HG02981 (cell line): Measurements from ENCODE around the gene GPBP1L1.
A peak's percentile ranks its signal among the peaks of the same experiment; 100 is the strongest.
"Not testable (repeated sequence)": the region's sequence is repeated elsewhere in the genome, so short reads cannot be mapped to it uniquely, and the experiment has no call there.

Experiments
- ATAC-seq: cut with Tn5 transposase; IDR thresholded peaks from one replicate; pipeline ENCODE4 v1.9.1; 2021; ENCODE audit warnings: mild to moderate bottlenecking, moderate library complexity; ENCODE audit not compliant: unreplicated experiment

Gene GPBP1L1, protein sequence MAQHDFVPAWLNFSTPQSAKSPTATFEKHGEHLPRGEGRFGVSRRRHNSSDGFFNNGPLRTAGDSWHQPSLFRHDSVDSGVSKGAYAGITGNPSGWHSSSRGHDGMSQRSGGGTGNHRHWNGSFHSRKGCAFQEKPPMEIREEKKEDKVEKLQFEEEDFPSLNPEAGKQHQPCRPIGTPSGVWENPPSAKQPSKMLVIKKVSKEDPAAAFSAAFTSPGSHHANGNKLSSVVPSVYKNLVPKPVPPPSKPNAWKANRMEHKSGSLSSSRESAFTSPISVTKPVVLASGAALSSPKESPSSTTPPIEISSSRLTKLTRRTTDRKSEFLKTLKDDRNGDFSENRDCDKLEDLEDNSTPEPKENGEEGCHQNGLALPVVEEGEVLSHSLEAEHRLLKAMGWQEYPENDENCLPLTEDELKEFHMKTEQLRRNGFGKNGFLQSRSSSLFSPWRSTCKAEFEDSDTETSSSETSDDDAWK

DNA sequence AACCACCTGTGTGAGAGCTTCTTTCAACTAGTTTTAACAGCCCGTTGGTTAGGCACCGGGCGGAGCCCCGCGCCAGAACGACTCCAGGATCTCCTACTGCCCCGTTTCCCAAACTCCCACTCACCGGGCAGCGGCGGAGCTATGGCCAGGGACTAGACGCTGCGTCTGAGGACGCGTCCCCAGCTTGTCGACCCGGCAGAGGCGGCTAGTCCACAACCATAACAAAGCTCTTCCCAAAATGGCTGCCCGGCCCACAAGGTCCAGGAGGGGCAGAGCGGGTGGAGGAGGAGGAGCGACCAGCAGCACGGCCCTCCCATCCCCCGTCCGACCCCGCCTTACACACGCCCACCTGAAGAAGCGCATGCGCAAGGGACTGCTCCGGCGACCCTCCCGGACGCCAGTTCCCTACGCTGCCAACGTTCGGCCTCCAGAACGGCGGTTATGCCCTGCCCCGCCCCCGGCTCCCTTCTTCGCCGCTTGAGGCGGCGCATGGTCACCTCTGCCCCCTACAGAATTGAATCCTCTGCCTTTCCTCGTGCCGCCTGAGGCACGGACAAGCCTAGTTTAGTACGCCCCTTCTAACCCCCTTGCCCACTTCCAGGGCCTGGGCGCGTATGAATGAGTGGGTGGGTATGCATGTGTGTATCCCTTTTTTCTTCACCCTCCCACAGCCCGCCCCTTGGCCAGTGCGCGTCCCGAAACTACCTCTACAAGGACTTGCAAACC lies at the start of gene GPBP1L1:
Gene GPBP1L1, minus strand, starts transcription at position 246 of the 726 bp plus-strand sequence. CDS start 27,446 bp downstream, outside the sequence.
- peak; percentile 53 for ATAC-seq

DNA sequence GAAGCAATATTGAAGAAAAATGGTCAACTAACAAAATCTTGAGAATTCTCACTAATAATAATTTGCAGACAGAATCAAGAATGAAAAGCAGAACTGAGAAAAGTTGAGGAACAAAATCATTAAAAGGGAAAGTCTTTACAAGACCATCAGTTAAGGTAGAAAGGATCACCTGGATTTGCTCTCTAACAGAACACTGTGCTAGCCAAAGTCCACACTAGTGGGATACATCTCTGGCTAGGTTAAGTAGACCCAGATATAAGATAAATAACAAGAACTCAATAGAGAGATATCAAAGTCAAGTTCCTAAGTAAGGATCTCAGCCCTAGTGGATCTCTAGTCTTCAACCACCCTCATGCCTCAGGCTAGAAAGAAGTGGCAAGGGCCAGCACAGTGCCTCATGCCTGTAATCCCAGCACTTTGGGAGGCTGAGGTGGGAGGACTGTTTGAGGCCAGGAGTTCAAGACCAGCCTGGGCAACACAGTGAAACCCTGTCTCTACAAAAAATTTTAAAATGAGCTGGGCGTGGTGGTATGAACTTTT lies 44.5 kb upstream of the GPBP1L1 start:
- no peak for ATAC-seq

DNA sequence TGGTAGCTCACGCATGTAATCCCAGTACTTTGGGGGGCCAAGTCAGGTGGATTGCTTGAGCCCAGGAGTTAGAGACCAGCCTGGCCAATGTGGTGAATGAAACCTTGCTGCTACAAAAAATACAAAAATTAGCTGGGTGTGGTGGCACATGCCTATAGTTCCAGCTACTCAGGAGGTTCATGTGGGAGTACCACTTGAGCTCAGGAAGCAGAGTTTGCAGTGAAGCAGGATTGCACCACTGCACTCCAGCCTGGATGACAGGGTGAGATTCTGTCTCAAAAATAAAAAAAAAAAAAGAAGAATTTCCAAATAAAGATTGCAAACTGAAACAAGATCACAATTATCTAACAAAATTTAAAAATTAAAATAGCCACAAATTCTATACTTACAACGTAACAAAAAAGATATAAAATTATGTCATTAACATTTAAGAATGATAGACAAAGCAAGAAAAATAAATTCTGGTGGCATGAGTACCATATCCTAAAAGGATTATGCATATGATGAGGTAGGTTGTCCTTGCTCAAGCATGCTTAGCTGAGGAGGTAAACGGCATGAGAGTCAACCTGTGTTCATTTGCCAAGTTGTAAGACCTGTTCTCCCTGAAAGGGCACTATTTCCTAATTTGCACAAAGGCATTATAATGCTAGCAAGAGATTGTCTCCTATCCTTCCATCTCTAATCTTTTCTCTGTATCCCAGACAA lies 43.9 kb upstream of the GPBP1L1 start:
- no peak for ATAC-seq

DNA sequence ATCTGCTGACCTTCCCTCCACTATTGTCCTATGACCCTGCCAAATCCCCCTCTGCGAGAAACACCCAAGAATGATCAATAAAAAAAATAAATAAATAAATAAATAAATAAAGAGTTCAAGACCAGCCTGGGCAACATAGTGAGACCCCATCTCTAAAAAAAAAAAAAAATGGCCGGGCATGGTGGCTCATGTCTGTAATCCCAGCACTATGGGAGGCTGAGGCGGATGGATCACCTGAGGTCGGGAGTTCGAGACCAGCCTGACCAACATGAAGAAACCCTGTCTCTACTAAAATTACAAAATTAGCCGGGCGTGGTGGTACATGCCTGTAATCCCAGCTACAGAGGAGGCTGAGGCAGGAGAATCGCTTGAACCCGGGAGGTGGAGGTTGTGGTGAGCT lies 39.7 kb upstream of the GPBP1L1 start:
- ATAC-seq = not testable (repeated sequence)

DNA sequence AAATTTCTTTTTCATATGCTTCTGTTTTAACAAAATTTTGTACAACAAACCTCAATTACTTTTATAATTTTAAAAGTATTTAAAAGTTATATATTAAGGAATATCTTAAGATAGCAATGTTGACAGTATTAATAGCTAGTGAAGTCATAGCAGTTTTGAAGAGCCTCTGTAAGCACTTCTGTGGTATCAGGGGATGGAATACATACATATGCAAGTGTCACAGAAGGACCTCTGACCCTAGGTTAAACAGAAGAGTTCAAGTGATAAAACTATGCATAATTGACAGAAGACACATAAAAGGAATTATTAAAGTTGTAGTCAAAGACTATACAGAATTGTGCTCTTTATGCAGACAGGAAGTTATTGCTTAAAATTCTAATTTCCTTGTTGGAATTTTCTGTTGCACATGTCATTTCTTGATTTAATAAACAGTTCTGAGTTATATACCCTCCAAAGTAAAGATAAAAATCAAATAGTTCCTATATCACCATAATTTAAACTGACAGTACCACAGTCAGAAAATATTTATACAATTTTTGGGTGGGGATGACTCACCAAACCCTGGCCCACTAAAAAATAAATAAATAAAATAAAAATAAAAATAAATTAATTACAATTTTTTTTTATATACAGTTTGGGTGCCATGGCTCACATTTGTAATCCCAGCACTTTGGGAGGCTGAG lies 37.1 kb upstream of the GPBP1L1 start:
- ATAC-seq = no peak

DNA sequence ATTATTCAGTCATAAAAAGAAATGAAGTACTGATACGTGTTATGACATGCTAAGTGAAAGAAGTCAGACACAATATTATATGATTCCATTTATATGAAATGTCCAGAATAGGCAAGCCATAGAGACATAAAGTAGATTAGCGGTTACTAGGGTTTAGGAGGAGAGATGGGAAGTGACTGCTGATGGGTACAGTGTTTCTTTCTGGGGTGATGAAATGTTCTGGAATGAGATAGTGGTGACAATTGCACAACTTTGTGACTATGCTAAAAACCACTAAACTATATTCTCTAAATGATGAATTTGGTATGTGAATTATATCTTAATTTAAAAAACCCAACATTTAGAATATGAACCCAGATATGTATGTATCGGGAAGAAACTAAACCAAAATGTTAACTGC lies 36.5 kb upstream of the GPBP1L1 start:
- no peak for ATAC-seq

DNA sequence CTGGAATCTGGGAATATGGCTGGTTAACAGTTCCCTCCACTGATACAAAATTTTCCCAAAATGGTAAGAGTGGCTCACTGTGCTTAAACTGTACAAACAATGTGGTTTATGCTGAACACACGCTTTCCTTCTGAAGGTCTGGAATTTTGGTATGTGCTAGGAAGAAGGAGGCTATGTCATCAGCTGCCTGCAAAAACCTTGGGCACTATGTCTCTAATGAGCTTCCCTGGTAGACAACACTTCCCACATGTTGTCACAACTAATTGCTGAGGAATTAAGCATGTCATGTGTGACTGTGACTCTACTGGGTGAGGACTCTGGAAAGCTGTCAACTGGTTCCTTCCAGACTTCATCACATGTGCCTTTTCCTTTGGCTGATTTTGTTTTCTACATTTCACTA lies 34.9 kb upstream of the GPBP1L1 start:
- no peak for ATAC-seq

DNA sequence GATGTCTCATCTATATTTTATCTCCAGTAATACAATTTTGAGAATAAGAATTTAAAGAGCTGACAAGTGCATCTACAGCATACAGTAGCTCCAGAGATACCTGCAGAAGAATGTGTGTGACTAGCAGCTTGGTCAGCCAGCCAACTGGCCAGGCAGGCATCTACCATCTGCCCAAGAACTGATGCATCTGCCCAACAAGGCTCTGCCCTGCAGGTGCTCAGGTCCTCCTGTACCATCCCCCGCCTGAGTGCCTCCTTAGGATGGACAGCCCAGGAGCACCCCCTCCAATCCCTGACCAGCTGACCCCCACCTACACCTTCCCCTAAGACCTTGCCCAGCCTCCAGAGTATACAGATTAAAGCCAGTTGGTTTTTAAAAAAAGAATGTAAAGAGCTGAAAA lies 32.0 kb upstream of the GPBP1L1 start:
- ATAC-seq = no peak

DNA sequence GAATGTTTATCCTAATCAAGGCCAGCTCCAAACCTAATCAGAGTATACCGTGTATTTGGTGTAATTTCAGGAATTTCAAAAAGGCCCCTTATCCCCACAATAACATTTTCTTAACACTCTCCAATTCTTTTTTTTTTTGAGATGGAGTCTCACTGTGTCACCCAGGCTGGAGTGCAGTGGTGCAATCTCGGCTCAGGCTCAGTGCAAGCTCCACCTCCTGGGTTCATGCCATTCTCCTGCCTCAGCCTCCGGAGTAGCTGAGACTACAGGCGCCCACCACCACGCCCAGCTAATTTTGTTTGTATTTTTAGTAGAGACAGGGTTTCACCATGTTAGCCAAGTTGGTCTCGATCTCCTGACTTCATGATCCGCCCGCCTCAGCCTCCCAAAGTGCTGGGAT lies 31.1 kb upstream of the GPBP1L1 start:
- not testable (repeated sequence) for ATAC-seq

DNA sequence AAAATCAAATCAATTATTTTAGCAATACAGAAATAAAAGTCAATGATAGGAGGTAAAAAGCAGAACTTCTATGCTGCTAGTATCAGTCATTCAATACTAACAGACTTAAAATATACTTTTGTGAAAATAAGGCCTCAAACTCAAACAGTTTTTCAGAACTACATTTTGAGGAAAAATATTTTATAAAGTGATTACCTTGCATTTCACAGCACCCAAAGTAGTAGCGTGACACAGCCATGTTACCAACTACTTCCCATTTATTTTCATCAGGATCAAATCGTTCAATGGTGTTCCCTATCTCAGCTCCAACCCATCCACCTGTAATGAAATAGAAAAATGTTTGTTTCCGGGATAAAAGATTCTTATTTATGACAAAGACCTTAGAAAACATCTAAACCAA lies 30.4 kb upstream of the GPBP1L1 start:
- ATAC-seq = no peak

DNA sequence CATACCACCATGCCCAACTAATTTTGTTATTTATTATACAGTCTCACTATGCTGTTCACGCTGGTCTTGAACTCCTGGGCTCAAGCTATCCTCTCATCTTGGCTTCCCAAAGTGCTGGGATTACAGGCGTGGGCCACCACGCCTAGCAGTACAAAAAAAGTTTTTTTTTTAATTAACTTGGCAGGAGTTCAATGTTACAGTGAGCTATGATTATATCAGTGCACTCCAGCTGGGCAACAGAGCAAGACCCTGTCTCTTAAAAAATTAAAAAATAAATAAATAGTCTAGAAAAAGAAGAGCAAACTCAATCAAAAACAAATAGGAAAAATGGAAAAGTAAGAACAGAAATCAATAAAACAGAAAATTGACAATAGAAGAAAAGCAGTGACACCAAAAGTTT lies 27.4 kb upstream of the GPBP1L1 start:
- ATAC-seq = no peak

DNA sequence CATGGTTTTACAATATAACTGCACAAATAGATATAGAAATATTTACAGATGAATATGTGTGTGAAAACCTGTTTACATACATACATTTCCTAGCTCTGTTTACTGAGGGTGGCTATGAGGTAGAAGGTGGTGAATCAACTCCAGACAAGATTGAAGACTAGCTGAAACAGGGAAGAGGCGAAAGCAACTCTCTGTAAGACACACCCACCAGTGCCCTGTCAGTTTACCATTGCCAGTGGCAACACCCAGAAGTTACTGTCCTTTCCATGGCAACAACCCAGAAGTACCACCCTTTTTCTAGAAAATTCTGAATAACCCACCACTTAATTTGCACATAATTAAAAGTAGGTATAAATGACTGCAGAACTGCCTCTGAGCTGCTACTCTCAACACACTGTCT lies 18.3 kb upstream of the GPBP1L1 start:
- ATAC-seq = no peak

DNA sequence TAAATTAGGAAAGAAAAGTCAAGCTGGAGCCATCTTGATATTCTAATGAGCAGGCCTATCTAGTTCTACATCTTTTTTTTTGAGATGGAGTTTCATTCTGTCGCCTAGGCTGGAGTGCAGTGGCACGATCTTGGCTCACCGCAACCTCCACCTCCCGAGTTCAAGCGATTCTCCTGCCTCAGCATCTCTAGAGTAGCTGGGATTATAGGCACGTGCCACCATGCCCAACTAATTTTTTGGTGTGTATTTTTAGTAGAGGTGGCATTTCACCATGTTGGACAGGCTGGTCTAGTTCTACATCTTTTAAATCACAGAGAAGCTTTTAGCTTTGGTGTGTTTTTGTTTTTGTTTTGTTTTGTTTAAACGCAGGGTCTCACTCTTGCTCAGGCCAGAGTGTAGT lies 8.5 kb upstream of the GPBP1L1 start:
- ATAC-seq = no peak

DNA sequence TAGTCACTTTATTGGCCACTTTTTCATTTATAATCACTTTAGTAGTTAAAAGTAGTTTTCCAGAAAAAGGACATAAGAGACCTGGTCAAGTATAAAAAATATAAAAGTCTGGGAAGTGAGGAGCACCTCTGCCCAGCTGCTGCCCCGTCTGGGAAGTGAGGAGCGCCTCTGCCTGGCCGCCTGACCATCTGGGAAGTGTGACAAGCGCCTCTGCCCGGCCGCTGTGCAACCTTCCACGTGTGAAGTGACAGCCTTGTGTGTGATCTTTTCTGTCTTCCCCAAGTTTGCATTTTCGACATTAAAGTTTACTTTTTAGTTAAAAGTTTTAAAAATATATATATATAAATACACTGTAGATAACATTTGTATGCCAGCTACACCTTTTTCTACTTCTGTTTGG lies 7.5 kb upstream of the GPBP1L1 start:
- ATAC-seq = not testable (repeated sequence)

DNA sequence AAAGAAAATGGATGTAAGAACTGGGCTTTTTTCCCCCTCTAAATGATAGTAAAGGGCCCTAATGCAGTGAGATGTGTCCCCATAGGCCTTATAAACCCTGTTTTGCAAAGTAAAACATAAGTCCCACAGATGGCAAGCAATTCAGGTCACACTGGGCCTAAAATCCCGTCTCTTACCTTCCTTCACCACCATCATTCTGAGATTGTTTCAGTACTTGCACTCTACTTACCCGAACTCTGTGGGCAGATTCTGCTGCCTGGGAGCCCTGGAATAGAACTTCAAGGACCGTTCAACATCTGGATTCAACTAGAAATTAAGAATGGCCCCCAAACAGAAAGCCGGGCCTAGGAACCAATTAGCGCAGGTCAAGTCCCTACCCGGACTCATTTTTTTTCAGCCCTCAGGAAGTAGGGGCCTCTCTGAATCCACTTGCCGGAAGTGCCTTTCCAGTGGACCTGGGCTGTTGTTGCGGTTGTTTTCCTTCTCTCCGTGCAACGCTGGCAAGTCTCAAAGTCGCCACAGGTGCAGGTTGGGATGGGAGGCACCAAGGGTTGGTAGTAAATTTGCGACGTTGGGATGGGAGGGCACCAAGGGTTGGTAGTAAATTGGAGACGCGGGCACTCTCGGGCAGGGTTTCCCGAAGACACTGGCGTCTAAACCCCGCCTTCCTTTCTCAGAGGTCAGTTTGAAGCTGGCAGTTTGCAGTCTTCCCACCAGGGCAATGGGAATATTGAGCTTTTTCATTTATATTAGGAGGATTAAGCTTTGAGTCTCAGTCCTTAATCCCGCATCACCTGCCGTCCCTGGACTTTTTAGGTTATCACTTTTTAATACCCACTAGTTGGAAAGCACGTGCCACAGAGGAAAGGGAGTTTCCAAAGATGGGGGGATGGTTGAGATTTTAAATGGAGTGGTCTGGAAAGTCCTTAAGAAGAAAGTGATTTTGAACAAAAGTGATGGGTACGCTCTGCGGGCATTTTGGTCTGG lies 1.7 kb upstream of the GPBP1L1 start, which contains the start of gene TMEM69:
Gene TMEM69, plus strand, starts transcription at position 428 of the 987 bp plus-strand sequence. CDS start 2,888 bp downstream, outside the sequence.
- ATAC-seq = no peak

DNA sequence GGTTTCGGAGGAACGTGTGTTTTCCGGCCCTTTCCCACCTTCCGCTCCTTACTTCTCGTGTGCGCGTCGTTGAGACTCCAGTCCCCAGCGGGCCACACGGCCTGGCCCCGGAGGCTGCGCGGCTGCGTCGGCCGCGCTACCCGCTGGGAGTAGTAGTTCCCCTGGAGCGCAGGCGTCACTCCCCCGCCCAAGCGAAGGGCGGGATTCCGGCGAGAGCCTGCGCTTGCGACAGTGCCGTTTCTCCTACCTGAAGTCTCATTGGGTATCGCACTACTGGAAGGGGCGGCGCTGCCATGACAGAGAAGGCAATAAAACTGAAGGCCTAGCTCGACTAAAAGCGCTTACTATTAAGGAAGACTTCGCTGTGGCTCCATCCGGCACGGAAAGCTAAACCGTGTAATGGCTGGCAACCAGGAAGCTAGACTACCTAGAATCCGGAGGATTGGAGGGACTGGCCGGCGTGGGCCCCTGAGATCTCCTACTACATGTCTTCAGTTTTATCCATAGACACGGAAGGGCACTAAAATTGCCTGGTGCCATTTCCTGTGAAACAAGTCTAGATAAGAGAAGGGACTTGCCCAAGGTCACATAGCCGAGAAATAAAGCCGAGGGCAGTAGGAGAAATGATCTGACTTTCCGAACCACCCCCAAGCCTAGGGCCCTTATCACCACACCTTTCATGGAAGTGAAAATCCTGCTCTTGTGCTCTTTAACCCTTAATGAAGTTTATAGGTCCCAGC lies 851 bp upstream of the GPBP1L1 start:
- ATAC-seq = peak; percentile 83

DNA sequence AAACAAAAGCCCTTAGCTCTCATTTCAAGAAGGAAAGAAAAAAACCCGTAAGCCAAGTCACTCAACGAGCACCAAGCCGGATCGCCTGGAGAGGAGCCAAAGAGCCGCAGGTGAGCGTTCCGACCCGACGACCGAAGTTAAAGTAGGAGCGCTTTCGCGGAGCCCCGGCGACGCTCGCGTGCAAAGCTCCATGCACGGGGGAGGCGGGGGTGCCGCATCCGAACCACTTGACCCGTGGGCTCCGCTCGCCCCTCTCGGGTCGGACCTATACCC lies 382 bp downstream of the GPBP1L1 start:
- peak; percentile 3 for ATAC-seq

DNA sequence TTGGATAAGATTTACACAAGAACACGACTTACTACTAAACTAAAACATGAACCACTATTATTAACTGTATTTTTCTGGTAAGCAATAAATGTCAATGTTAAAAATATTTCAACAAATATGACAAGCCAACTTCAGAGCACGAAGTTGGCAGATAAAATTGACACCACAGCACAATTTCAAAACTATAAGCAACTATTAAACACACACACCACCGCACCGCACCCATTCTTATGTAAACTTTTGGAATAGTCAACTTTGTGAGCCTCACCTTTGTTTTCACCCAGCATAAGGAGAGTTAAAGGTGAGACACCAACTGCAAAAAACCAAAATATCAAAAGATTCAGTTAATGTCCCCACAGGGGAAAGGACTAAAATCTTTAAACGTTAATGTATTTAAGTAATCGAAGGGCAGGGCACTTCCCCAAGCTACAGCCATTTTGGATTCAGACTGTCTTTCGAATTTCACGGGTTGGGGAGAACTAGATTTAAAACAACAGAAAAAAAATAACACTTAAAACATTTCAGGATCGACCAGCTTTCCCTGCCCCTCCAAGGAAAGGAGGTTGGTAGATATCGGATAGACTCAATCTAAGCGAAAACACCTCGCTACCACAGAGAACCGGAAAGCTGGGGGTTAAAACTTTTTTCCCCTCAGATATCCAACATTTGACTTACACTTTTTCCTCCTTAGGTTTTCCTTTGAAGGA lies 872 bp downstream of the GPBP1L1 start:
- no peak for ATAC-seq
